H7 (cell line): ENCODE results near the gene MYO1D. TPM values are rescaled to one million over a fixed set of nuclear protein-coding genes. Genes with fewer than 3 reads are reported as not detected.

Experiments
- DNase-seq: peaks from one replicate; pipeline ENCODE4 v3.0.0; 2012
- H3K27me3 ChIP-seq: 2 replicates; pipeline ENCODE4 v1.6.0; 2011; ENCODE audit warnings: mild to moderate bottlenecking, low read length; ENCODE audit not compliant: control insufficient read depth, insufficient read depth
- H3K36me3 ChIP-seq: replicated peaks from 2 replicates; pipeline ENCODE4 v1.5.1; 2011; ENCODE audit warnings: low read length; ENCODE audit not compliant: control insufficient read depth, insufficient read depth
- H3K4me3 ChIP-seq: 2 replicates; pipeline ENCODE4 v1.5.1; 2011; ENCODE audit warnings: low read depth, mild to moderate bottlenecking, control low read depth, low read length, moderate library complexity; ENCODE audit not compliant: insufficient read depth
- total RNA-seq: library from RNA; depleted of rRNA; stranded (reverse); fragments of >200 nt; shearing (Covaris generic); gene quantifications from 2 replicates; pipeline ENCODE4 v1.2.3, GENCODE V29; 2014

MYO1D gene
- total RNA-seq, 1 experiment from 2014 or later: 15.6 TPM

DNA sequence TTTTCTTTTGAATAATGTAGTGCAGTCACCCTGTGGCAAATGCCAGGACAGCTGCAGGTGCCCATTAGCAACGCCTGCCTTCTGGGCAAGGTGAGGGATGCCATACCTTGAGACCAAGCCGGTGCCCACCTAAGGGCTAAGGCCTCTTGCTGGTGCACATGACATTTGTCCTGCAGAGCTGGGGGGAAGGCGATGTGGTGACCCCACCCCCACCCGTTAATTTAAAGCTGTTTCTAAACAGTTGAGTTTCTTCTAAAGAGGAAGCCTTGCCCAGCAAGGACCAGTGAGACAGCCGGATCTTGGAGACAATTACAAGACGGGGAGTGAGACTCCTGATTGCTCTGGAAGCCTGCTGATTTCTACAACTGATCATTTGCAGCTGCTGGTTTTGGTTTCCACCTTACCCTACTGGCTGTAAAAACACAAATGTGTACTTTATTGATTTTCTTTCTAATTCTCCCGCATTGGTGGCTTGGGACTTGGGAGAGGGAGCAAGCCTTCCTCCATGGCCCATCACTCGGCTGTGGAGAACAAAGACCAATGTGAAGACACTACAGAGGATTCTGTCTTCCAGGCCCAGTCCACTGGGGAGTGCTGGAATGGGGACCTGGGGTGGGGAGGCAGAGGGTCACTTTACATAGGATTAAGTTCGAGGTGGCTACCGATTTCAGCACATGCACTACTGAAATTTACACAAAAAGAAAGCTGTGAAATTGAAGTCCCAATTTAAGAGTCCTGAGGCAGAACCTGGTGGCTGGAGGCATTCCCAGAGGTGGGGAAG, 387.4 kb downstream of the MYO1D start:
- DNase-seq: peak; percentile 58

DNA sequence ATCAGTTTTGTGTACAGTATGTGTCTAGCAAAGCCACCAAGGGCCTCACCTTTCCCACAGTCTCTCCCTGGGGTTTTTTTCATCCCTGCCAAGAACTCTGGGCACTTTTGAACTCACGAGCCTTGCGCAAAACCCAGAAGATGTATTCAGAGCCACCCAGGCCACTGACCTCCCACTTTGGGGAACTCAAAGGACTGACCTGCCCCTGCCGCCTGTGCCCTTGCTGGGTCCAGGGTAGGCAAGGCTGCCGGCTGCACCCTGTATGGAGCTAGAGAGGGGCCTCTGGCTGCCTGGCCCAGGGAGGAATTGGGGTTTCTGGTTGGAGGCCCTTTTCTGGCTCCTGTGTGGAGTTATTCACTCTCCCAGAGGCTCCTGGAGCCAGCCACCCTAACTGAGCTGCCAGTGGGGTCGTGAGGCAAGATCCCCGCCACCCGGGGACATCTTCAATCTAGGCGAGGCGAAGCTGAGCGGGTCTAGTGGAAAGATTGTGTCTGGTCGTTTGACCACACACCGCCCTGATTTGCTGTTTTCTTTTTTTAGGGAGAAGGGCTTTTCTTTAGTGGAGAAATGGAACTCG, 388.2 kb downstream of the MYO1D start:
- H3K27me3 ChIP-seq: no peaks in the 10 kb centered on the region

More for the DNA sequence above, 387.4 kb downstream of the MYO1D start:
- no peak overlapping the region for H3K4me3 ChIP-seq
- H3K36me3 ChIP-seq: peaks cover 11% of the 10 kb centered on the region
- H3K27me3 ChIP-seq: no peaks in the 10 kb centered on the region

DNA sequence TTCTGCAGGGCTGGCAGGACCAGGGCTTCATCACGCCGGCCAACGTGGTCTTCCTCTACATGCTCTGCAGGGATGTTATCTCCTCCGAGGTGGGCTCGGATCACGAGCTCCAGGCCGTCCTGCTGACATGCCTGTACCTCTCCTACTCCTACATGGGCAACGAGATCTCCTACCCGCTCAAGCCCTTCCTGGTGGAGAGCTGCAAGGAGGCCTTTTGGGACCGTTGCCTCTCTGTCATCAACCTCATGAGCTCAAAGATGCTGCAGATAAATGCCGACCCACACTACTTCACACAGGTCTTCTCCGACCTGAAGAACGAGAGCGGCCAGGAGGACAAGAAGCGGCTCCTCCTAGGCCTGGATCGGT, 388.8 kb downstream of the MYO1D start:
- peaks cover 11% of the 10 kb centered on the region for H3K36me3 ChIP-seq

More for the DNA sequence above, 388.2 kb downstream of the MYO1D start:
- DNase-seq: no peak
- peaks cover 11% of the 10 kb centered on the region for H3K36me3 ChIP-seq
- H3K4me3 ChIP-seq: no peak overlapping the region

DNA sequence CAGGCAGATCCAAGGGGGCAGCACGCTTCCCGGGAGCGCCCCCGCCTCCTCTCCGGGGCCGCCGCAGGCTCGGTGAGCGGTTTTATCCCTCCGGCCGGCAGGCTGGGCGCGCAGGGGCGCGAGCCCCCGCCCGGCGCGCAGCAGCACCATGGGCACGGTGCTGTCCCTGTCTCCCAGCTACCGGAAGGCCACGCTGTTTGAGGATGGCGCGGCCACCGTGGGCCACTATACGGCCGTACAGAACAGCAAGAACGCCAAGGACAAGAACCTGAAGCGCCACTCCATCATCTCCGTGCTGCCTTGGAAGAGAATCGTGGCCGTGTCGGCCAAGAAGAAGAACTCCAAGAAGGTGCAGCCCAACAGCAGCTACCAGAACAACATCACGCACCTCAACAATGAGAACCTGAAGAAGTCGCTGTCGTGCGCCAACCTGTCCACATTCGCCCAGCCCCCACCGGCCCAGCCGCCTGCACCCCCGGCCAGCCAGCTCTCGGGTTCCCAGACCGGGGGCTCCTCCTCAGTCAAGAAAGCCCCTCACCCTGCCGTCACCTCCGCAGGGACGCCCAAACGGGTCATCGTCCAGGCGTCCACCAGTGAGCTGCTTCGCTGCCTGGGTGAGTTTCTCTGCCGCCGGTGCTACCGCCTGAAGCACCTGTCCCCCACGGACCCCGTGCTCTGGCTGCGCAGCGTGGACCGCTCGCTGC, 389.3 kb downstream of the MYO1D start:
- Histone ChIP-seq H3K4me3 (peak overlapping the region; percentile 72), H3K36me3 (peaks cover 11% of the 10 kb centered on the region), H3K27me3 (no peaks in the 10 kb centered on the region)
- peak; percentile 73 for DNase-seq

More for the DNA sequence above, 388.8 kb downstream of the MYO1D start:
- DNase-seq: no peak
- no peaks in the 10 kb centered on the region for H3K27me3 ChIP-seq
- peak overlapping the region; percentile 72; the same call in 1 of the 2 replicates for H3K4me3 ChIP-seq

DNA sequence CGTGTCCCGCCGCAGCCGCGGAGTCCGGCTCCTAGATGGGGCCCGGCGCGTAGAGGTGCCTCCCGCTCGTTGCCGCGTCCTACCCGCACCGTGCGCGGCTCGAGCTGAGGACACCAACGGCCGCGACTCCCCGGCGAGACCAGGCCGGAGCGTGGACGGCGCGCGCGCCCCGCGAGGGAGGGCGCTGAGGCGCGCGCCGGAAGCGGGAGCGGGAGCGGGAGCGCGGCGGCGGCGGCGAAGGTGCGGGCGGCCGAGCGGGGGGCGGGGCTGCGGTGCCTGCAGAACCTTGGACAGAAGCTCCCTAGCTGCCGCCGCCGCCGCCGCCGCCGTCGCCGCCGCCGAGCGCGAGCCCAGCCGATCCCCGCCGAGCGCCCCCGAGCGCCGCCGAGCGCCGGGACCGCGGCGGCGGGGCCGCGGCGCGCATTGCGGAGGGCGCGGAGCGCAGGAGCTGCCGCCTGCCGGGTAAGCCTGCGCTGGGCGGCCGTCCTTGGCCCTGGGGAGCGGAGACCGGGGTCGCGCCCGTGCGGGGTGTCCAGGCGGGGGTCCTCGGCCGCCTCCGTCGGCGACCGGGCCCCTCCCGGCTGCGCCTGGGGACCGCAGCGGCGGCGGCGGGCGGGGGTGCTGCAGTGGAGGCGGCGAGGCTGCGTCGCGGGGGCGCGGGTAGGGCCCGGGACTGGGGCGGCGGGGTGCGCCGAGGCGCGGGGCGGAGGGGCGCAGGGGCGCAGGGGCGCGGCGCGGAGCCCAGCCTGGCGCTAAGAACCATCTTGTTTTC, 390.0 kb downstream of the MYO1D start, which contains the start of gene CDK5R1:
Gene CDK5R1 (plus strand): TSS at position 293 of the 772 bp plus-strand sequence. CDS start 628 bp downstream, outside the sequence.
- Histone ChIP-seq H3K4me3 (peak within 1 kb of the TSS; percentile 72), H3K36me3 (peaks cover 13% of the 10 kb centered on the region), H3K27me3 (no peaks in the 10 kb centered on the region)
- DNase-seq: peak; percentile 95

DNA sequence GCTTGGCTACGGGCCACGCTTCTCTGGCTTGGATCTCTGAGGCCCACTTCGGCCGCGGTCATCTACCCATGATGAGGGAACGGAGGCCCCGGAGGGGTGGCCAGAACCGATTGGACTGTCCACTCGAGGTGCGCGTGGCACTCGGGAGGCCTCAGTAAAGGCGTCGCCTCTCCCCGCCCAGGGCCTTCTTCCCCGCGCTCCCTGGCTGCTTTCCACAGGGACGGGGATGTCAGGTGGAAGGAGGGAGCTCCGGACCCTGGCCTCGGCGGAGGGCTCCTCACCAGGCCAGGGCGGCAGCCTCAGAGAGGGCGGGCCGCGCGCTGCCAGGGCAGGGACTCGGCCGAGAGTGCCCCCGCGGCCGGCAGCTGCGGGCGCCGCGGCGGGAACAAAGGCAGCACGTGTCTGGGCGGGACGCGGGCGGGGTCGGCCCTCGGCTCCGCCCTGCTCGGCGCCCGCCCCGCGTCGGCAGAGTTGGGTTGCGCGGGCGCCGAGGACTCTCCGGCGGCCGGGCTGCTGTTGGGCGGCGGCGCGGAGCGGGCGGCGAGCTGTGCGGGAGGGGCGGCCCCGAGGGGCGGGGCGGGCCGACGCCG, 390.7 kb downstream of the MYO1D start:
- H3K36me3 ChIP-seq: peaks cover 15% of the 10 kb centered on the region
- DNase-seq: peak; percentile 98
- no peaks in the 10 kb centered on the region for H3K27me3 ChIP-seq
- H3K4me3 ChIP-seq: peak overlapping the region; percentile 52

DNA sequence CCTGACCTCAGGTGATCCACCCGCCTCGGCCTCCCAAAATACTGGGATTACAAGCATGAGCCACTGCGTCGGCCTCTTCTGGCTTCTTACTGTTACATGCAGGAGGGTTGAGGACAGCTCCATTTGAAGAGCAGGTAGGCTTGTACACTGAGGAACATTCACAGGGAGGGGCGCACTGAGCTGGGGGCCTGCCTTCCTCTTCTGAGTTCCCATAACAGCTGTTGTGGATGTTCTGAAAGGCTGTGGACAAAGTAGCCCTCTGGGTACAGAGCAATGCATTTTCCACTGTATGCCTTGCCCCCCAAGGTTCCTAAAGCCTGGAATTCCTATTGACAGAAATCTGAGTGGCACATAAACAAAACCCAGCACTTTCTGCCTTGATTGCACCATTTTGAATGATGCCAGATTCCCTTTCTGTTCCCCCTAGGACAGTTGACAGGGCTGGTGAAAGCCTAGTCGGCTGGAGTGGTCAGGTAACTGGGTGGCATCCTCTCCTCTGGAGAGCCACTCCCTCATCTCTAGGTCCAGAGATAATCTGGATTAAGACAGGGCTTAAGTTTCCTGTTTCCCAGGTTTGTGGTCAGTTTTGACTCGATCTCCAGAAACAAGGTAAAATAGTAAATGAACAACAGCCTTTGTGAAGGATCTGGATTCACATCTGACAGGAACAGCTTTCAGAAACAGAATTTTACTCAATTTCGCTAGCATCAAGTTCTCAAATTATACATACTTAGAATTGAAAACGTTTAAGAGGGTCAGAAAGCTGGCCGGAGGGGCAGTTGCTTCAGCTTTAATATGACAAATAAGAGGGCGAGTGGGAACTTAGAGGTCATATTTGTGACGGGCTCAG, 391.4 kb downstream of the MYO1D start:
- H3K4me3 ChIP-seq: peak overlapping the region; percentile 35; the same call in 1 of the 2 replicates
- DNase-seq: no peak
- no peaks in the 10 kb centered on the region for H3K27me3 ChIP-seq
- peaks cover 16% of the 10 kb centered on the region for H3K36me3 ChIP-seq

DNA sequence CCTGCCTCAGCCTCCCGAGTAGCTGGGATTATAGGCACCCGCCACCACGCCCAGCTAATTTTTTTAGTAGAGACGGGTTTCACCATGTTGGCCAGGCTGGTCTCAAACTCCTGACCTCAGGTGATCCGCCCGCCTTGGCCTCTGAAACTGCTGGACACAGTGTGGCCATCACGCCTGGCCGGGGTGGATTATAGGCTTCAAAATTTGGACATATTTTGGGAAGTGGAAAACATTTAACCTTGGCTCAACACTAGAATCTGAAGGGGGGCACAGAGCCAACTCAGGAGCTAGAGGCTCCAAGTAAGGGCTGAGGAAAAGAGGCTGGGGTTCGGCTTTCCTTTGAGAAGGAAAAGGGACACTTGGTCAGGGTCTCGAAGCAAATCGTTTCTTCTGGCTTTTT, 392.3 kb downstream of the MYO1D start:
- no peaks in the 10 kb centered on the region for H3K27me3 ChIP-seq
- DNase-seq: no peak
- peaks cover 17% of the 10 kb centered on the region for H3K36me3 ChIP-seq
- no peak overlapping the region for H3K4me3 ChIP-seq

DNA sequence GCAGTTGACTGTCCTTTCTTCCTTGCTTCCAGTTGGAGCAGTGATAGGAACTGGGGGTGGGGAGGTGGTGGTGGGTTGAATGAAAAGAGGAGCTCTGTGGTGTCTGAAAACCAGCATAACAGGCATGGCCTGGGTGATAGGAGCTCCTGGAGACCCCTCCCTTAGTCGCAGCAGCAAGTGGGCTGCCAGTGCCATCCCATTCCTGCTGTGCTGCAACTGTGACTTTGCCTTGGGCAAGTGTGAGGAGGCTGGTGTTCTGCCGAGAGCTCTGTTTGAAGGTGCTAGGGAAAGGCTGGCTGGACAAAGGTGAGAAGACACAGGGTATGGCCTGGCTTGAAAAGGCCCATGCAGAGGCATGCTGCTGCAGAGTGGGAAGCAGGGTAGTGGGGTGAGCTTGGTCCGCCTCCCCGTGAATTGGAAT, 392.9 kb downstream of the MYO1D start:
- DNase-seq: no peak
- Histone ChIP-seq H3K4me3 (no peak overlapping the region), H3K36me3 (peaks cover 18% of the 10 kb centered on the region), H3K27me3 (no peaks in the 10 kb centered on the region)

DNA sequence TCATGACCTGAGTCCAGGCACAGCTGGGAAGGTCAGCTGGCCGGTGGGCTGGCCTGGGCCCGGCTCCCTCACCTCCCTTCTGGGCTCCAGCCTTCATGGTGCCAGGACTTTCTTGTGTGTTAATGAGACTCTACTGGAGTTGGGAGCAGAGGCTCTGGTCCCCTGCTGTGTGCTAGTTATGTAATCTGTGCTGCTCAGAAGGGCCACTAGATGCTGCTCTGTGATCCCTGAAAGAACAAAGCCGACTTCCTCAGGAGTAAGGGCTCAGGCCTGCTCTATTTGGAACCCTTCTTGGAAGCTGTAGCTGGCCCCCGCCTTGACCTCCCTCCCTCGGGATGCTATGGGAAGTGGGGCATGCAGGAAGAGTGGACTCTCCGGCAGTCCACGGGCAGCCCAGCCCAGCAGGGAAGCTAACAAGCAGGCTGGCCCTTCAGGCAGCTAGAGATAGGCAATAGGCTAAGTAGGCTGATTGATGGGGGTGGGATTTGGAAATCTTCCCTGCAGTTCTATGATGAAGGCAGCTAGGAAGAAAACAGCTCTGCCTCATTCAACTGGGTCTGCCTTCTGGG, 393.4 kb downstream of the MYO1D start:
- Histone ChIP-seq H3K4me3 (no peak overlapping the region), H3K27me3 (no peaks in the 10 kb centered on the region), H3K36me3 (peaks cover 18% of the 10 kb centered on the region)
- DNase-seq: peak; percentile 91

DNA sequence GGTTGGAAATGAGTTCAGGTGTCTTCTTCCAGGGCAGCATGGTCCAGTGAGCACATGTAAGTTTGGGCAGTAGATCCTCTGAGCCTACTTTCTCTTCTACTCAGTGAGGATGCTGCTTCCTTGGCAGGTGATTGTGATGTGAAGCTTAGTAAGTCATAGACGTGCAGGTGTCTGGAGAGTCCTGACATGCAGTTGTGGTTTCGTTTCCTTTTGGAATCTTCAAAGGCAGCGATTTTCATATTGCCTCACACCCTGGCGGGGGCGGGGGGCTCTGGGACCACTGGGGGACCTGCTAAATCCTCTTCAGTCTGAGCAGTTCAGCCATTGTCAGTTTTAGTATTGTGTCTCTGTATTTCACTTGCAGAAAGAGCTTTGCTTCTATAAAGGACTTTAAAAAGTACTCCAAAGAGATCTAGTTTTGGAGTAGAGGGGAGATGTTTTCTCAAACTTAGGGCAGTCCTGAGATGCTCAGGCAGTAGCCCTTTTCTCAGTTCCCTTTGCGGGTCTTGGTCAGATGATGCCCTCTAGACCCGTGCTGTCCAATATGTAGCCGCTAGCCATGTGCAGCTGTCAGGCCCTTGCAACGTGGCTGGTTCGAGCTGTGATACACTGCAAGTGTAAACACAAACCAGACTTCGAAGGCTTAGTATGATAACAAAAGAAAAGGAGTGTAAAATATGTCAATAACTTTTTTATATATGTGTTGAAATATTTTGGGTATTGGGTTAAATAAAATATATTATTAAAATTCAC, 394.2 kb downstream of the MYO1D start:
- no peaks in the 10 kb centered on the region for H3K27me3 ChIP-seq
- H3K36me3 ChIP-seq: peaks cover 21% of the 10 kb centered on the region
- DNase-seq: no peak
- H3K4me3 ChIP-seq: no peak overlapping the region

DNA sequence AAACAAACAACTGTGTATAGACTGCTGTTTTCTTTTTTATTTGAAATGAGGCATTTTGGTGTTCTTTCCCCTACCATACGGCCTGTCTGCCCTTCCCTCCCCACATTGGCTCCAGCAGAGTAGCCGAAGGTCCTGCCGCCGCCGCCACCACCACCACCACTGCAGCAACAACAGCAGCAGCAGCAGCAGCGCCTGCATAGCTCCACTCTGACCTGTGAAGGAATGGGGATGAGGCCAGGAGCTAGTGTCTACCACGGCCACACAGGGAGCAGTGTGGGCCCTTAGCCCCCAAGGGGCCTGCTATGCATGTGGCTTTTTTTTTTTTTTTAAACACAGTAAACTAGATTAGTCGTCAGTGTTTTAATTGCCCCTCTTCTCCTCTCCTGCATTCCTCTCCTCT, 395.7 kb downstream of the MYO1D start:
- peaks cover 27% of the 10 kb centered on the region for H3K36me3 ChIP-seq
- no peak for DNase-seq

More for the DNA sequence above, 395.7 kb downstream of the MYO1D start:
- Histone ChIP-seq H3K4me3 (no peak overlapping the region), H3K27me3 (no peaks in the 10 kb centered on the region)
